ENCODE measurements around the gene MRPS10. TPM values are rescaled to one million over a fixed set of nuclear protein-coding genes. Genes with fewer than 3 reads are reported as not detected.

The MRPS10 gene
- total and polyA plus RNA-seq, 10 of the 15 experiments (the other 5 are each of a cell fraction or from before 2014, with no cell fraction given), result 28.5 to 83.3 (median 52.8) TPM

DNA sequence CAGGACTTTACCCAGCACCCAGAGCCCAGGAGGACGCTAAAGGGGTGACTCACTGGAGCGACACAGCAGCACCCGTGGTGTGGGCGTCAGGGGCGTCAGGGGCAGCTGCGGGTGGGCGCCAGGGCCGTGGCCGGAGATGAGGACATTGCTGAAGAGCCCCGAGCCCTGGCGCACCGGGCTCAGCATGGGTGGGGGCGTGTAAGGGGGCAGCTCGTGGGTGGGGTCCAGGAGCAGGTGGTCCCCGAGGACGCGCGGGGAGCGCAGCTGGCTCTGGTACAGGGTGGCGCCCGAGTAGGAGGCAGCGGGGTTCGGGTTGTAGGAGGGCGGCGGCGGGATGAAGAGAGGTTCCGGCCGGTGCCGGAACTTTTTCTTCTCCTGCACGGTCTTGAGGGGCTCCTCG, 41.6 kb upstream of the MRPS10 start:
- no peak for ATAC-seq
- SMC1A ChIA-PET (ENCODE audit: uncharacterized antibody, unreplicated experiment), result interaction anchor here (1.4 to 3.0 kb wide), 2 partner anchors 130 to 288 kb away, joined by 6 to 32 read pairs; no protein-coding TSS in a partner anchor
- H2AFZ ChIP-seq (ENCODE audit: control insufficient read depth, low read depth, low read length), result no peak overlapping the region
- H3K36me3 ChIP-seq (ENCODE audit: control insufficient read depth in 2 of 2, insufficient read depth in 2 of 2, low read length in 1 of 2), result peaks cover 0 to 7% of the 10 kb centered on the region in 2 experiments; a peak in 2 of 4 replicates
- FAIRE-seq, result no peak
- in situ Hi-C loops (cut with MboI) (no loop called here), intact Hi-C loops (cut with micrococcal nuclease; ENCODE audit: unreplicated experiment) (no loop called here)
- no peaks in the 10 kb centered on the region for H3K27me3 ChIP-seq (replicated peaks in 1 of 2; ENCODE audit: control insufficient read depth in 2 of 2, insufficient read depth in 2 of 2, low read length in 1 of 2)
- H3K9ac ChIP-seq (ENCODE audit: control insufficient read depth, insufficient read depth, low read length), result no peak overlapping the region
- no peaks in the 10 kb centered on the region for H3K4me1 ChIP-seq (ENCODE audit: control insufficient read depth, insufficient read depth, low read length)
- H3K4me2 ChIP-seq (ENCODE audit: control insufficient read depth, insufficient read depth), result no peak overlapping the region
- CTCF ChIA-PET, result interaction anchor here (1.7 to 8.8 kb wide), 2 partner anchors 14 to 288 kb away, joined by 4 to 123 read pairs; no protein-coding TSS in a partner anchor
- no peak overlapping the region for H3K27ac ChIP-seq (ENCODE audit: control insufficient read depth, insufficient read depth)
- 96% methylated on average over 24 of the region's 31 CpGs for WGBS (ENCODE audit: insufficient coverage, insufficient replicate concordance, low lambda C conversion rate, missing lambda C conversion rate)
- RAD21 ChIA-PET (ENCODE audit: unreplicated experiment), result interaction anchor here (1.1 to 7.2 kb wide), 3 partner anchors 15 to 287 kb away, joined by 3 to 77 read pairs (median 6); no protein-coding TSS in a partner anchor
- DNase-seq (ENCODE audit: low read depth, low spot score), result no peak
- H3K9me3 ChIP-seq (replicated peaks; ENCODE audit: control insufficient read depth, insufficient read depth, low read length), result no peaks in the 10 kb centered on the region
- H3K79me2 ChIP-seq (ENCODE audit: control insufficient read depth, insufficient read depth, low read length), result no peaks in the 10 kb centered on the region
- POLR2A ChIA-PET, result interaction anchor here (0.8 kb wide), 1 partner anchor 22 kb away, joined by 3 read pairs; no protein-coding TSS in a partner anchor
- H3K4me3 ChIP-seq, result no peak overlapping the region
- H4K20me1 ChIP-seq (ENCODE audit: control insufficient read depth, insufficient read depth), result no peaks in the 10 kb centered on the region
- no TSS peak for BruUV-seq (replicated peaks)
- TF ChIP-seq SREBF2 (IDR thresholded peaks at IDR 0.05; ENCODE audit: low read length) (no peak), SMC3 (IDR thresholded peaks at IDR 0.05; ENCODE audit: borderline replicate concordance, low read length) (no peak), ZBTB40 (IDR thresholded peaks at IDR 0.05; ENCODE audit: borderline replicate concordance) (no peak), ZNF217 (IDR thresholded peaks at IDR 0.05) (no peak), FOS (IDR thresholded peaks at IDR 0.05; ENCODE audit: borderline replicate concordance, extremely low read depth, insufficient read length) (no peak), STAT1 (conservative IDR thresholded peaks at IDR 0.05) (no peak), GATAD2B (conservative IDR thresholded peaks at IDR 0.05; ENCODE audit: low read depth) (no peak), JUND (IDR thresholded peaks at IDR 0.05; ENCODE audit: low read depth, low read length) (no peak), NR2F1 (conservative IDR thresholded peaks at IDR 0.05) (no peak), ZNF207 (IDR thresholded peaks at IDR 0.05; ENCODE audit: borderline replicate concordance) (no peak), IRF4 (IDR thresholded peaks at IDR 0.05; ENCODE audit: low read depth, low read length) (no peak), NFIC (IDR thresholded peaks at IDR 0.05; ENCODE audit: low read depth, low read length) (no peak), RCOR1 (conservative IDR thresholded peaks at IDR 0.05; ENCODE audit: low read depth, low read length) (no peak), ZBTB33 (IDR thresholded peaks at IDR 0.05) (no peak), EP300 (IDR thresholded peaks at IDR 0.05; ENCODE audit: borderline replicate concordance in 1 of 2, control insufficient read depth in 1 of 2, low read depth in 2 of 2, low read length in 2 of 2) (no peak), PML (IDR thresholded peaks at IDR 0.05; ENCODE audit: low read length) (no peak), MEF2A (IDR thresholded peaks at IDR 0.05; ENCODE audit: insufficient read depth, low read depth, low read length) (no peak), EED (IDR thresholded peaks at IDR 0.05; ENCODE audit: low read depth) (no peak)
- TF ChIP-seq, protein P1, sequence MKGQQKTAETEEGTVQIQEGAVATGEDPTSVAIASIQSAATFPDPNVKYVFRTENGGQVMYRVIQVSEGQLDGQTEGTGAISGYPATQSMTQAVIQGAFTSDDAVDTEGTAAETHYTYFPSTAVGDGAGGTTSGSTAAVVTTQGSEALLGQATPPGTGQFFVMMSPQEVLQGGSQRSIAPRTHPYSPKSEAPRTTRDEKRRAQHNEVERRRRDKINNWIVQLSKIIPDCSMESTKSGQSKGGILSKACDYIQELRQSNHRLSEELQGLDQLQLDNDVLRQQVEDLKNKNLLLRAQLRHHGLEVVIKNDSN (IDR thresholded peaks at IDR 0.05; ENCODE audit: borderline replicate concordance, extremely low read length, insufficient read depth, low read depth, low read length), result no peak

Measured in GM12878 (cell line).